Ramos (cell line): ENCODE data around the gene SMAD3.

Experiments
- in situ Hi-C: fragments of 300-500 bp; cut with MboI; formaldehyde crosslinking; loops from one replicate; pipeline ENCODE4 v1.14.3; 2022; ENCODE audit warnings: low sequenced_read_pairs; ENCODE audit not compliant: unreplicated experiment

SMAD3 gene

GRCh38 chr15:67186688-67187087 lies 121.3 kb downstream of the SMAD3 start:
- in situ Hi-C loops: no loop called here

GRCh38 chr15:67187351-67187854 lies 122.0 kb downstream of the SMAD3 start:
- in situ Hi-C loops: no loop called here

- in situ Hi-C loops: no loop called here
Measured at GRCh38 chr15:67188551-67189218, 123.3 kb downstream of the SMAD3 start.

GRCh38 chr15:67189326-67190051 lies 124.1 kb downstream of the SMAD3 start:
- in situ Hi-C loops: no loop called here

- in situ Hi-C loops: no loop called here
Measured at GRCh38 chr15:67190326-67190725, 124.9 kb downstream of the SMAD3 start.

GRCh38 chr15:67190813-67191212 lies 125.4 kb downstream of the SMAD3 start:
- in situ Hi-C loops: no loop called here

- in situ Hi-C loops: no loop called here
Measured at GRCh38 chr15:67192185-67192820, 126.9 kb downstream of the SMAD3 start.

- in situ Hi-C loops: no loop called here
Measured at GRCh38 chr15:67193223-67193990, 128.0 kb downstream of the SMAD3 start.

GRCh38 chr15:67194171-67195114 lies 129.0 kb downstream of the SMAD3 start:
- in situ Hi-C loops: no loop called here

- in situ Hi-C loops: no loop called here
Measured at GRCh38 chr15:67195305-67195704, 129.9 kb downstream of the SMAD3 start.

- in situ Hi-C loops: no loop called here
Measured at GRCh38 chr15:67196222-67196621, 130.8 kb downstream of the SMAD3 start.

- in situ Hi-C loops: no loop called here
Measured at GRCh38 chr15:67196672-67197363, 131.4 kb downstream of the SMAD3 start.

GRCh38 chr15:67197364-67197695 lies 131.9 kb downstream of the SMAD3 start:
- in situ Hi-C loops: no loop called here

GRCh38 chr15:67198157-67198754 lies 132.9 kb downstream of the SMAD3 start:
- in situ Hi-C loops: no loop called here

- in situ Hi-C loops: no loop called here
Measured at GRCh38 chr15:67199391-67199790, 134.0 kb downstream of the SMAD3 start.

- in situ Hi-C loops: no loop called here
Measured at GRCh38 chr15:67199881-67200763, 134.7 kb downstream of the SMAD3 start.

- in situ Hi-C loops: no loop called here
Measured at GRCh38 chr15:67201136-67201535, 135.7 kb downstream of the SMAD3 start.

GRCh38 chr15:67202091-67202490 lies 136.7 kb downstream of the SMAD3 start:
- in situ Hi-C loops: no loop called here
